ENCODE data around the gene CCDC92B.
"Not testable (repeated sequence)": the region's sequence is repeated elsewhere in the genome, so short reads cannot be mapped to it uniquely, and the experiment has no call there.

CCDC92B gene

DNA sequence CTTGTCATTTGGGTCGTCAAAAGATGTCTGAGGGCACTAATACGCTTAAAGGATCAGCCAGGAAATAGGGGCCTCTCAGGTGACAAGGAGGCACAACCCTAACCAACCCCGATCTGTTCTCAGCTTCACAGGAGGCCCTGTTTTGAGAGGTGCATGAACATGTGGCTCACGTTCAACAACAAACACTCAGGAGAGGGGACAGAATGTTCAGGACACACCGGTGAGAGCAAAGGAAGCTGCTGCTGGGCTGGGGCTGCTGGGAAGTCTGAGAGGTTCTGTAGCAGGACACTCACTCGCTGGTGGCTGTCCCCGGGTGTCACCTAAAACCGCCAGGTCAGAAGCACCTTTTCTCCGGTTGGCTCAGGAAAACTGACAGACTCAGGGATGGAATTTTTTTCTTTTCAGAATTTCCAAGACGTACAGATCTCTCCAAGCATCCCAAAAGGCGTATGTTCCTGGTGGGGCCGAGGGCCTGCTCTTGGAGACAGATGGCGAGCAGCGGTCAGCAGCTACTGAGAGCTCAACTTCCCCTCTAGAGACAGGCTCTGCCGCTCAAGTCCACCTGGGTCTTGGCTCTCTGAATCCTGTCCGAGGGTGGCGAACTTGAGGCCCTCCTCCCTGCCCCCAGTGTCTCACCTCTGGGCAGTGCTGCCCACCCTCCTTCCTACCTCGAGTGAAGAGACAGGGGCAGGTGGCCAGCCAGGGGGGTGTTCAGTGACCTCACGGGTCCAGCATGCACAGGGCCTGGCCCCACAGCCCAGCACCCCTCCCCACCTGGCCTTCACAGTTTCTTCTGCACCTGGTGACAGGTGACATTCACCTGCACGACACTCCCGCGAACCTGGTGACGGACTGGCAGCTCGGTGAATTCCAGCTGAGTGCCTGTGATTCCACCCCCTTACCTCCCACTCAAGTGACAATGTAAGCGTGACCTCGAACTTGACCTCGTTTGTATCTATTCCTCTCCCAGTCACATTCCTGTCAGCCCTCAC is 60.8 kb downstream of the CCDC92B start:
- DNase-seq, result no peak

GRCh38 chr17:2687074-2687418 is 62.4 kb downstream of the CCDC92B start:
- no peak for DNase-seq

GRCh38 chr17:2685696-2686095 is 63.8 kb downstream of the CCDC92B start:
- DNase-seq, result no peak

- DNase-seq, result no peak
Measured at GRCh38 chr17:2684549-2684948, 64.9 kb downstream of the CCDC92B start.

DNA sequence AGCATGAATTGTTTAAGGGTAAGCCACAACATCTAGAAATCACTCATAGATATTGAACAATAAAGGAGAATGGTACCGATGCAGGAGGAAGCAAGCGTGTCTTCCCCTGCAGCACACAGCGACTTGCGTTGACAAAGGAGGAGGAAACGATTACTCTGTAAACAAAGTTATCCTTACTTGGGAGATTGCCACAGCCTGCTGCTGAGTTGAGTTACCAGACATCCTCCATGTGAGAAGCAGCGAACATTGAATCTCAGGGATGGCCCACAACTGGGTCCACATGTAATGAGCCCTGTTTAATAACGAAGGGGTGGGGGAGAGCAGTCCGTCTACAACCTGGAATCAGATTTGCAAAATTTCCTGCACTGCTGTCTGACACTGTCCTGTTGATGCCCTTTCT is 65.5 kb downstream of the CCDC92B start:
- no peak for DNase-seq

DNA sequence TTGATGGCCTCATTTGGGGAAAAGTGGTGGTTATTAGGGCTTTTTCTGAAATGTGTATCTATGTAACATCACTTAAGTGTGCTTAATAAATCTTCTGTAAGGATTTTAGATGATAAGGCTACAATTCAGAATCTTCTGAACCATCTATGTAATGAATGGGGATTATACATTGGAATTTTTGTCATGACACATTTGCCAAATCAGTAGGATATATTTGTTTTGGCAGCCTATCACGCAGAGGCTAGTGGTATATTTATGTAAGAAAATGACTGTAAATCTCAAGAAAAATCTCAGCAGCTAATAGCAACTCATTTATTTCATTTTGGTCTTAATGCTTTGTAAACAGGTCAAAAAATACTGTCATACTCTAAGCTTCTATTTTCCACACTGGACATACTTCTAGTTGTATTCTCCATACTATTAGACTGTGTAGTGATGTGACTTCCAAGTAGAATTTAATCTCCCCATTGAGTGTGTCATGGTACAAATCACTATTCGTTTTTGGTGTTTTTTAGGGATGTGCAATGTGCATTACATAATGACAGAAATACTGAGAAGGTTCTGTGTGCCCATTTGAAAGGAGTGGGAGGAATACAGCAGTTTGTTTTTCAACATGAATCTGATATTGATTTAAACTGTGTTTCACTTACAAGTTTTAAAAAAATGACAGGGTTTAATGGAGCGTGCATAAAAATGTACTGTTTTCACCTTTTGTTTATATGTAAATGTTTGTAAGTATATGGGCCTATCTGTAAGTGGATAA is 67.1 kb downstream of the CCDC92B start:
- no peak for DNase-seq

- no peak for DNase-seq
Measured at GRCh38 chr17:2681650-2682049, 67.8 kb downstream of the CCDC92B start.

- no peak for DNase-seq
Measured at GRCh38 chr17:2680961-2681360, 68.5 kb downstream of the CCDC92B start.

GRCh38 chr17:2679247-2679646 is 70.2 kb downstream of the CCDC92B start:
- DNase-seq, result not testable (repeated sequence)

Measured in activated CD4-positive, alpha-beta T cell treated with anti-CD3 and anti-CD28 coated beads for 48 hours (primary cell).